ENCODE measurements around the gene R3HCC1L.
"Not testable (repeated sequence)": the region's sequence is repeated elsewhere in the genome, so short reads cannot be mapped to it uniquely, and the experiment has no call there.

The R3HCC1L gene

DNA sequence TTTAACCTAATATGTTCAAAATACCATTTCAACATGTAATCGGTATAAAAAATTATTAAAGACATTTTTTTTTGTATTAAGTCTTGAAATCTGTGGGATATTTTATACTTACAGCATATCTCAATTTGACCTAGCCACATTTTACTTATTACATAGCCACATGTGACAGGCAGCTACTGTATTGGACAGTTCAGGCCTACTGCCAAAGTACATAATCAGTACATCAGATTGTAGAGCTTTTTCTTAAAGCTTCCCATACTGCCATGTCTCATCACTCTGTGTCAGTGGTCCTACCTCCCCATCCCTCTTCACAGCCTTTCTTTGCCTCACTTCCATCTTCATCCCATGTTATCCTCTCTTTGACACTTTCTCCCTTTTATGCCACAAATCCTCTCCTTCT lies 90.5 kb downstream of the R3HCC1L start:
- TF ChIP-seq, protein P1, sequence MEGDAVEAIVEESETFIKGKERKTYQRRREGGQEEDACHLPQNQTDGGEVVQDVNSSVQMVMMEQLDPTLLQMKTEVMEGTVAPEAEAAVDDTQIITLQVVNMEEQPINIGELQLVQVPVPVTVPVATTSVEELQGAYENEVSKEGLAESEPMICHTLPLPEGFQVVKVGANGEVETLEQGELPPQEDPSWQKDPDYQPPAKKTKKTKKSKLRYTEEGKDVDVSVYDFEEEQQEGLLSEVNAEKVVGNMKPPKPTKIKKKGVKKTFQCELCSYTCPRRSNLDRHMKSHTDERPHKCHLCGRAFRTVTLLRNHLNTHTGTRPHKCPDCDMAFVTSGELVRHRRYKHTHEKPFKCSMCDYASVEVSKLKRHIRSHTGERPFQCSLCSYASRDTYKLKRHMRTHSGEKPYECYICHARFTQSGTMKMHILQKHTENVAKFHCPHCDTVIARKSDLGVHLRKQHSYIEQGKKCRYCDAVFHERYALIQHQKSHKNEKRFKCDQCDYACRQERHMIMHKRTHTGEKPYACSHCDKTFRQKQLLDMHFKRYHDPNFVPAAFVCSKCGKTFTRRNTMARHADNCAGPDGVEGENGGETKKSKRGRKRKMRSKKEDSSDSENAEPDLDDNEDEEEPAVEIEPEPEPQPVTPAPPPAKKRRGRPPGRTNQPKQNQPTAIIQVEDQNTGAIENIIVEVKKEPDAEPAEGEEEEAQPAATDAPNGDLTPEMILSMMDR (IDR thresholded peaks at IDR 0.05; ENCODE audit: insufficient read depth, low read depth, low read length, missing control alignments): no peak
- no peak for DNase-seq (ENCODE audit: low read depth)

GRCh38 chr10:98226508-98227144 lies 92.2 kb downstream of the R3HCC1L start:
- H3K4me3 ChIP-seq (ENCODE audit: low read length): no peak overlapping the region
- no peak for DNase-seq (ENCODE audit: low read depth)
- TF ChIP-seq, protein P1 (IDR thresholded peaks at IDR 0.05; ENCODE audit: insufficient read depth, low read depth, low read length, missing control alignments): no peak

More for the DNA sequence above, 90.5 kb downstream of the R3HCC1L start:
- H3K4me3 ChIP-seq (ENCODE audit: low read length): no peak overlapping the region

GRCh38 chr10:98227713-98228112 lies 93.3 kb downstream of the R3HCC1L start:
- H3K4me3 ChIP-seq (ENCODE audit: low read length); DNase-seq (ENCODE audit: low read depth): not testable (repeated sequence)

DNA sequence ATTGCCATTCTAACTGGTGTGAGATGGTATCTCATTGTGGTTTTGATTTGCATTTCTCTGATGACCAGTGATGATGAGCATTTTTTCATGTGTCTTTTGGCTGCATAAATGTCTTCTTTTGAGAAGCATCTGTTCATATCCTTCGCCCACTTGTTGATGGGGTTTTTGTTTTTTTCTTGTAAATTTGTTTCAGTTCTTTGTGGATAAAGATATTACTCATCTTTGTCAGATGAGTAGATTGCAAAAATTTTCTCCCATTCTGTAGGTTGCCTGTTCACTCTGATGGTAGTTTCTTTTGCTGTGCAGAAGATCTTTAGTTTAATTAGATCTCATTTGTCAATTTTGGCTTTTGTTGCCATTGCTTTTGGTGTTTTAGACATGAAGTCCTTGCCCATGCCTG lies 93.8 kb downstream of the R3HCC1L start:
- H3K4me3 ChIP-seq (ENCODE audit: low read length); DNase-seq (ENCODE audit: low read depth): not testable (repeated sequence)

DNA sequence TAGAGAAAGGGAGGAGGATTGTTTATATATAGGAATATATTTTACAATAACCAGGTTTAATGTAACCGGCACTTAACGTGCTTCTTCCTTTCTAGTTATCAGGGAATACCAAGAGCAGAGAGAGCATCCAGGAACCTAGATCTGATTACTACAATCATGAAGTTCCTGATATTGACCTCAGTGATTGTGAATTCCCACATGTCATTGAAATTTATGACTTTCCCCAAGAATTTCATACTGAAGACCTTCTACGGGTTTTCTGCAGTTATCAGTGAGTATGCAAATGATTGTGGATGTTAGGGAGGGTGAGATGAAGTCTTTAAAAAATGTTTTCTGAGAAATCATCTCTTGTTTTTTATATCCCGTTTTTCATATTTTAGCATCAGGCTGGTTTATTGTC lies 97.0 kb downstream of the R3HCC1L start:
- no peak for DNase-seq (ENCODE audit: low read depth)
- TF ChIP-seq, protein P1 (IDR thresholded peaks at IDR 0.05; ENCODE audit: insufficient read depth, low read depth, low read length, missing control alignments): no peak
- no peak overlapping the region for H3K4me3 ChIP-seq (ENCODE audit: low read length)

- TF ChIP-seq, protein P1 (IDR thresholded peaks at IDR 0.05; ENCODE audit: insufficient read depth, low read depth, low read length, missing control alignments): no peak
- H3K4me3 ChIP-seq (ENCODE audit: low read length): no peak overlapping the region
- no peak for DNase-seq (ENCODE audit: low read depth)
These were observed 101.4 kb downstream of the R3HCC1L start for GRCh38 chr10:98235846-98236245.

DNA sequence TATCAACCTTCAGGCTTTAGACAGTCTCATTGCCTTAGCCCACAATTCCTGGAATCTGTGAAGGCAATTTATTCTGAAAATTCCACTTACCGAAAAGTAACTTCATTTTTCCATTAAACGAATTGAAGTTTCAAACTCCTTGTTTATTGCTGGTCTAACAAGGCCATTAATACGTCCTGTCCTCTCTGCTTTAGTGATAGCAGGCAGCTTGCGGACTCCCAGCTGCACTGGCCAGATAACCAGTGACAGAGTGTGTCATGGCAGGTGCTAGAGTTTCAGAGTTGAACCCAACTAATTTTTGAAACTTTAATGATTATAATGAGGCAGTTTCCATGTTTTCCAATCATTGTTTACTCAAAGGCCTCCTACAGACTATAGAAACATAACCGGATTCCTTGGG lies 102.4 kb downstream of the R3HCC1L start:
- TF ChIP-seq, protein P1 (IDR thresholded peaks at IDR 0.05; ENCODE audit: insufficient read depth, low read depth, low read length, missing control alignments): no peak
- H3K4me3 ChIP-seq (ENCODE audit: low read length): no peak overlapping the region
- no peak for DNase-seq (ENCODE audit: low read depth)

DNA sequence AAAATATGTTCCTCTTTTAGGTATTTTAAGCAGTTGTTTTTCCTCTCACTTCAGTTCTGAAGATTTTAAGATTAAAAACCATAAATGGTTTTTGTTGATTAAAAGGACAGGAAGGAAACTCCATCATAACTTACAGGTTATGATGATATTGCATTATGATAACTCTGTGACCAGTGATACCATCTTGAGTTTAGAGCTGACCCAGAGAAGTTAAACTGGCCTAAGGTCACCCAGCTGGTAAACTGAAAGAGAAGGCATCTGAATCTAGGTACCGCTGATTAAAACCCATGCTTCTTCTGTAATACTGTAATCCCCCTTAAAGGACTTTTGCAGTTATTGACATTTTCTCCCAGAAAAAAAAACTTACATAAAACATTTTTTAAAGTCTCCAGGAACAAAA lies 103.9 kb downstream of the R3HCC1L start:
- no peak for DNase-seq (ENCODE audit: low read depth)
- TF ChIP-seq, protein P1 (IDR thresholded peaks at IDR 0.05; ENCODE audit: insufficient read depth, low read depth, low read length, missing control alignments): no peak
- H3K4me3 ChIP-seq (ENCODE audit: low read length): no peak overlapping the region

All from epithelial cell of esophagus (primary cell).